SK-N-SH treated with all-trans-retinoic acid at 6 μM for 48 hours (cell line): ENCODE data around the gene TFCP2.

Source experiments
- CSDC2 ChIP-seq: fragments of 250-450 bp; sonication (Bioruptor Pico); IDR thresholded peaks from 2 replicates; pipeline ENCODE4 v1.5.0; 2020; ENCODE audit warnings: mild to moderate bottlenecking, moderate library complexity

Gene TFCP2

DNA sequence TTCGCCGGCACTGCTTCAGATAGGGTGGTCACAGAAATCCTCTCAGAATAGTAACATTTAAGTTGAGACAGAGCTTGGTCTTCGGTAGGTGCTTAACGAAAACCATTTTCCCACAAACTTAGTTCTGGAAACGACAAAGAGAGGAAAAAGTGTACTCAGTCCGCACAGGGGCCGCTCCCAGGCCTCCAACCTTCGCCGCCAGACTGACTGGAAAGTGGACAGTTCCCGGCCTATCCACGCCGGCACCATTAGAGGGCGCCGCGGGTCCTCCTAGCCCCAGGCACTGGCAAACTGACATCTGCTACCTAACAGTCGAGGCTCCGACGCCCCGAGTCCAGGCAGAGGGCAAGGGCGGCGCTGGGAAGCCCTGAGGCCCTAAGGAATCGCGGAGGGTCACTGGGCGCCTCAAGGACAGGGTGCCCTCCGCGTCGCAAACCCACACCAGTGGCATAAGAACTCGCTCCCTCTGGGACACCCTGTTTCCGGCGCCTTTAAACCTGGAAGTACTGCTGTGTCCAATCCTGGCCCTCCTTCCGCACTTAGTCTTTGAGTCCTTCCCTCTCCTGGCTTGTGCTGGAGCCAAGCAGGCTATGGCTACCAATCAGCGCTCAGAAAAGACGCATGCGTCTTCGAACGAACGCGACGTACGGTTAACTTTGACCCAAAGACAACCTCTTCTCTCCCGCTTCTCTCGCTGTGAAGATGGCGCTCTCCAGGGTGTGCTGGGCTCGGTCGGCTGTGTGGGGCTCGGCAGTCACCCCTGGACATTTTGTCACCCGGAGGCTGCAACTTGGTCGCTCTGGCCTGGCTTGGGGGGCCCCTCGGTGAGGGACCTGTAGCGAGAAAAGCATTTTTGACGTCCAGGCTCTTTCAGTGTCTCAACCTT lies 125.0 kb downstream of the TFCP2 start, which contains the start of gene LETMD1 (continued):
- peak; percentile 19; the same call in 1 of the 2 replicates for TF ChIP-seq CSDC2
- TF ChIP-seq, all 23 proteins: peak for 4
